Measurements from ENCODE around the gene HOATZ. TPM values are rescaled to one million over a fixed set of nuclear protein-coding genes. Genes with fewer than 3 reads are reported as not detected.

The HOATZ gene
- polyA plus RNA-seq, 2 donors: not detected

DNA sequence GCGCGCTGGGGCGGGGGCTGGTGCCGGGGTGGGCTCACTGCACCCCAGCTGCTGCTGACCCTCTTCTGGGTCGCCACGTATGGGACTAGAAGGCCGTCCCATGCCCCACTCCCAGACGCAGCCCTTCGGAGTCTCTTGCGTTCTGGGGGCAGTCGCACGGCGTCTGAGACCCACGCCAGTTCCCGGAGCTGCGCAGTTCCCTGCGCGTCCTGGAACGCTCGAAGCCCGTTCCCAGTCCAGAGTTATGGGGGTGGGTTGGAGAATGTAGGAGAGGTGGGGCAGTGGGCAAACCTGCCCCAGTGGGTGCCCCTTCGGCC lies 26.3 kb downstream of the HOATZ start:
- WGBS, 2 donors: 0 to 2% methylated on average over 21 to 22 of the region's 22 CpGs
- H3K27me3 ChIP-seq (ENCODE audit: control insufficient read depth in 1 of 2, insufficient read depth in 2 of 2, low read length in 2 of 2): peaks cover 0 to 5% of the 10 kb centered on the region in 2 donors
- no peaks in the 10 kb centered on the region for H3K36me3 ChIP-seq (ENCODE audit: control insufficient read depth in 2 of 2, insufficient read depth in 2 of 2, low read length in 1 of 2)
- peak overlapping the region; percentile 51 for H3K4me3 ChIP-seq (ENCODE audit: low read depth in 1 of 2, low read length in 2 of 2)
- peaks cover 0 to 10% of the 10 kb centered on the region in 2 donors for H3K4me1 ChIP-seq (ENCODE audit: control insufficient read depth in 2 of 2, insufficient read depth in 2 of 2, low read length in 1 of 2)
- no peaks in the 10 kb centered on the region for H3K9me3 ChIP-seq (ENCODE audit: control insufficient read depth in 2 of 2, insufficient read depth in 1 of 2, low read depth in 1 of 2, low read length in 1 of 2)
- peak overlapping the region; percentile 28 to 34 for H3K27ac ChIP-seq (ENCODE audit: low read depth in 2 of 2, low read length in 1 of 2)

DNA sequence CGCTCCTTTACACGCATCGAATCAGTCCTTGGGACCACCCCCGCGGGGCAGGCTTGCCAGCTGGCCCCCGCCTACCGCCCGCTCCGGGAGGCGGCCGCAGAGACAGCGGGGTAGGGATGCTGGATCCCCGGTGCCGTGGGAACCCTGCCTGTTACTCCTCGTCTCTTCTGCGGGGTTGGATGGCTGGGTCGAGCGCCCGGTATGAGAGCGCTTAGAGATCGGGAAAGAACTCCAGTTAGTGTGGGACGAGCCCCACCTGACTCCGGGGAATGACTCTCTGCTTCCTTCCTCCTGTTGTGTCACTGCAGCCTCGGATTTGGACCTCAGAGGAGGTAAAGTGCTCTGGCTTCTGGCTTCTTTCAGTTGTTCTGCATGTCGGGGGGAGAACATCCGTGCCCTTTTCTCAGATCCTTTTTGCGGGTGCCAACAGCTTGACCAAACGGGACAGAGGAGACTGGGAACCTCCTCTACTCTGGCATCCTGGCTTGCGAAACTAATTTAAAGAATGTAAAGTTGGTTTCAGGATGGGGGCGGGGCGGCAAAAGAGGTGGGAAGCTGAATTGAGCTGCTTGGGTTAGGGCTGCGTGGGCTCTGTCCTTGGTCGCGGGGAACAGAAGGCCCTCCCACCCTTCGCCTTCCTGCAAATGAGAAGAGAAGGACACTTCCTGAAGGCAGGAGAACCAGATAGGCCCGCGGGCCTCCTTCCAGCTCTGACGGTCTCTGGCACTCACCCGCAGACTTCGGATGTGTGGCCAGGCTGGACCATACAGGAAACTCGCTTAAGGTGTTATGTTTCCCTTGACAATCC lies 26.9 kb downstream of the HOATZ start:
- peaks cover 0 to 5% of the 10 kb centered on the region in 2 donors for H3K27me3 ChIP-seq (ENCODE audit: control insufficient read depth in 1 of 2, insufficient read depth in 2 of 2, low read length in 2 of 2)
- H3K4me1 ChIP-seq (ENCODE audit: control insufficient read depth in 2 of 2, insufficient read depth in 2 of 2, low read length in 1 of 2): peaks cover 0 to 10% of the 10 kb centered on the region in 2 donors
- peak overlapping the region; percentile 51 for H3K4me3 ChIP-seq (ENCODE audit: low read depth in 1 of 2, low read length in 2 of 2)
- no peaks in the 10 kb centered on the region for H3K36me3 ChIP-seq (ENCODE audit: control insufficient read depth in 2 of 2, insufficient read depth in 2 of 2, low read length in 1 of 2)
- H3K27ac ChIP-seq (ENCODE audit: low read depth in 2 of 2, low read length in 1 of 2): peak overlapping the region; percentile 28 to 34
- no peaks in the 10 kb centered on the region for H3K9me3 ChIP-seq (ENCODE audit: control insufficient read depth in 2 of 2, insufficient read depth in 1 of 2, low read depth in 1 of 2, low read length in 1 of 2)
- WGBS, 2 donors: 11 to 14% methylated on average over 41 of the region's 41 CpGs

DNA sequence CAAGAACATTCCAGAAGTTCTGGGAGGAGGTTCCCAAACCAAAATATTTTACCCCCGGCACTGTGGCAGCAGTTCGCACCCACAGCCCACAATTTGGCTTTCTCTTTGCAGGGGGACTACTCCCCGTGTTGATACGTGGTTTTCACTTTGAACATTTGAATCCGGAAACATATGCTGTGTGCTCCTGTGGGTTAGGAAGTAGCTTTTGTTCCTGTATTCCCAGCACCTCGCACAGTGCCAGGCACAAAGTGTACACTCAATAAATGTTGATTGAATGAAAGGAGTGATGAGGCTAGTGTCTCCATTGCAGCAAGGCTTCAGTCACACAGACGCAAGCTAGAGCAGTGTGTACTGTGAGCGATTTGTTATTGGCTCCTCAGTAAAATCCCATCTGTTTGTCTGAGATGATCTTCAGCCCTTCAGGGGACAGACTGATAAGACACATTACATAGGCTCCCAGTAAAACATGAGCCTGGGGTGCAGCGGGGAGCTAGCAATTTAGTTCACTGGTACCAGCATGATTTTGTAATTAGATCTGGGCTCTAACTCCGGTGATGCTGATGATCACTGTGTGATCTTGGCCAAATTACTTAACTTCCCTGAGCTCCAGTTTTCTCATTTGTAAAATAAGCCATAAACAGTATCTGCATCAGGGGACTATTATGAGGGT lies 28.2 kb downstream of the HOATZ start:
- no peaks in the 10 kb centered on the region for H3K9me3 ChIP-seq (ENCODE audit: control insufficient read depth in 2 of 2, insufficient read depth in 1 of 2, low read depth in 1 of 2, low read length in 1 of 2)
- no peak overlapping the region for H3K4me3 ChIP-seq (ENCODE audit: low read depth in 1 of 2, low read length in 2 of 2)
- H3K27ac ChIP-seq (ENCODE audit: low read depth in 2 of 2, low read length in 1 of 2): no peak overlapping the region
- peaks cover 0 to 5% of the 10 kb centered on the region in 2 donors for H3K27me3 ChIP-seq (ENCODE audit: control insufficient read depth in 1 of 2, insufficient read depth in 2 of 2, low read length in 2 of 2)
- no peaks in the 10 kb centered on the region for H3K36me3 ChIP-seq (ENCODE audit: control insufficient read depth in 2 of 2, insufficient read depth in 2 of 2, low read length in 1 of 2)
- H3K4me1 ChIP-seq (ENCODE audit: control insufficient read depth in 2 of 2, insufficient read depth in 2 of 2, low read length in 1 of 2): peaks cover 0 to 10% of the 10 kb centered on the region in 2 donors
- 71 to 78% methylated on average over 10 of the region's 10 CpGs for WGBS, 2 donors

DNA sequence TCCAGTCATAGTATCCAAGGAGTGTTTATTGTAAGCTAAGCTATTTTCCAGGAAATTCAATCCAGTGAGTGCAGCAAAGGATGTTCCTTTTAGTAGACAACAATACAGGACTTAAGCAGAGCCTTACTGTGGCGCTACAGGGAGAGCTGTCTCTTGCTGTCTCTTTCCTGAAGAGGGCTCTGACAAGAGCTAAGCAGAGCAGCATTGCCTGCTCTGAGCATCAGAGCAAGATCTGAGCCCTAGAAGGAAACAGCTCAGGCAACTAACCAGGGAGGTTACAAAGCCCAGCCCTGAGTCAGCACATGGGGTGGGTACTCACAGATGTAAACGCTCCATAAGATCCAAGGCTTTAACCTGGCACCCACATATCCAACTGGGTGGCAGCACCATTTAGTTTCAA lies 33.9 kb downstream of the HOATZ start:
- Histone ChIP-seq H3K4me1 (ENCODE audit: control insufficient read depth in 2 of 2, insufficient read depth in 2 of 2, low read length in 1 of 2) (no peaks in the 10 kb centered on the region), H3K9me3 (ENCODE audit: control insufficient read depth in 2 of 2, insufficient read depth in 1 of 2, low read depth in 1 of 2, low read length in 1 of 2) (no peaks in the 10 kb centered on the region), H3K36me3 (ENCODE audit: control insufficient read depth in 2 of 2, insufficient read depth in 2 of 2, low read length in 1 of 2) (no peaks in the 10 kb centered on the region), H3K4me3 (ENCODE audit: low read depth in 1 of 2, low read length in 2 of 2) (no peak overlapping the region), H3K27ac (ENCODE audit: low read depth in 2 of 2, low read length in 1 of 2) (no peak overlapping the region), H3K27me3 (ENCODE audit: control insufficient read depth in 1 of 2, insufficient read depth in 2 of 2, low read length in 2 of 2) (no peaks in the 10 kb centered on the region)
- 67 to 72% methylated on average over 2 of the region's 2 CpGs for WGBS, 2 donors

DNA sequence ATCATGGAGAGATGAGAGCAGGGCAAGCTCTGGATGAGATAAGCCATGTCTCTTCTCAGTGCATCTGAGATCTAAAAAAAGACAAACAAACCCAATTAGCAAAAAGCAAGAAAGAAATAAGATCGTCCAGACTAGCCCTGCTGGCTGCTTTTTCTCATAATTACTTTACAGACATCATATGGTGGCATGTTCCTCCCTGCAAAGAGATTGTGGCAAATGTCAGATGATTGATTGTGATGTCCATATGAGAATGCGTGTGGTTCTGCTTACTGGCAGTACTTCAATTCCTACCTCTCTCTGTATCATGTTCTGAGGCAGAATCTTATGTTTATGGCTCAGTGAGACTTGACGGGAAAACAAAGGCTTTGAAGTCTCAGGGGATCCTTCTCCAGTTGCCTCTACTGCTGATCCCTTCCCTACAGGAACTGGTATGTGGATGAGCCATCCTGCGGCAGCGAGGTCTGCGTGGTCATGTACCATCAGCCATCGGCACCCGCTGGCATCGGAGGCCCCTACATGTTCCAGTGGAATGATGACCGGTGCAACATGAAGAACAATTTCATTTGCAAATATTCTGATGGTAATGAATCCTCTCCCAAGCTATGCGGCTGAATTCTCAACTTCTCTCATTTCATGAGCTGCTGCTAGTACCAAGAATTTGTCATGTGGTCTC lies 34.8 kb downstream of the HOATZ start:
- Histone ChIP-seq H3K4me1 (ENCODE audit: control insufficient read depth in 2 of 2, insufficient read depth in 2 of 2, low read length in 1 of 2) (no peaks in the 10 kb centered on the region), H3K4me3 (ENCODE audit: low read depth in 1 of 2, low read length in 2 of 2) (no peak overlapping the region), H3K27me3 (ENCODE audit: control insufficient read depth in 1 of 2, insufficient read depth in 2 of 2, low read length in 2 of 2) (no peaks in the 10 kb centered on the region), H3K27ac (ENCODE audit: low read depth in 2 of 2, low read length in 1 of 2) (no peak overlapping the region), H3K36me3 (ENCODE audit: control insufficient read depth in 2 of 2, insufficient read depth in 2 of 2, low read length in 1 of 2) (no peaks in the 10 kb centered on the region), H3K9me3 (ENCODE audit: control insufficient read depth in 2 of 2, insufficient read depth in 1 of 2, low read depth in 1 of 2, low read length in 1 of 2) (no peaks in the 10 kb centered on the region)
- WGBS, 2 donors: 78 to 82% methylated on average over 11 of the region's 11 CpGs

DNA sequence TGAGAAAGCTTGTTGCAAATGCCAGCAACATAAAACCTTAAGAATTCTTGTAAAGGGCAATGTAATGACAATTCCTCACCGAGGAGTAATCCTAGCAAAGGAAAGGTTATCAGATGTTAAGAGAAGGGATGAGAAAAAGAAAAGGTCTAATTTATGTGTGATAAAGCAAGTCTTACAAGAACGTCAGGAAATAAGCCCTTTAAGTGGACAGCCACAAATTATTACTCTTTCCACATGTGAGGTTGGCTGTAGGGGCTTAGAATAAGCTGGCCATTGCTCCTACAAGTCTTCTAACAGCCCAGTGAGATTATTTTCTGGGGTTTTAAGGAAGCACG lies 35.3 kb downstream of the HOATZ start:
- 73 to 77% methylated on average over 3 of the region's 3 CpGs for WGBS, 2 donors
- no peaks in the 10 kb centered on the region for H3K9me3 ChIP-seq (ENCODE audit: control insufficient read depth in 2 of 2, insufficient read depth in 1 of 2, low read depth in 1 of 2, low read length in 1 of 2)

DNA sequence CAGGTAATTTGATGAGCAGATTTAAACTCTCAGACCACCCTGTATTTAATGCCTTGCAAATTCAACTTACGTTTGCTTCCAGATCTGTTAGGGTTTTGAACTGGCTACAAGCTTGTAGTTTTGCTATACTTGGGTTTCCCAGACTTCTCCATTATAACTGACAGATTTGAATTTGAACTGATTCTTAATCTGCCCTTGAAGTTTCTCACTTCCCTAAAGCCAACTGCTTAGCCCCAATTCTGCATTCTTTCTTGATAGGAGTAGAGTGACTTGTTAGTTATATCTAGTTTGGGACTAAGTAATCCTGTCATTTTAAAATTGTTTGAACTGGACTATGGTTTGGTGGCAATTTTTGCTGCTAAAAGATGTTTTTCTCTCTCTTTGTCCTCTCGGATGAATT lies 35.7 kb downstream of the HOATZ start:
- no peaks in the 10 kb centered on the region for H3K4me1 ChIP-seq (ENCODE audit: control insufficient read depth in 2 of 2, insufficient read depth in 2 of 2, low read length in 1 of 2)
- no peak overlapping the region for H3K27ac ChIP-seq (ENCODE audit: low read depth in 2 of 2, low read length in 1 of 2)
- H3K4me3 ChIP-seq (ENCODE audit: low read depth in 1 of 2, low read length in 2 of 2): no peak overlapping the region
- no peaks in the 10 kb centered on the region for H3K9me3 ChIP-seq (ENCODE audit: control insufficient read depth in 2 of 2, insufficient read depth in 1 of 2, low read depth in 1 of 2, low read length in 1 of 2)
- H3K27me3 ChIP-seq (ENCODE audit: control insufficient read depth in 1 of 2, insufficient read depth in 2 of 2, low read length in 2 of 2): no peaks in the 10 kb centered on the region
- H3K36me3 ChIP-seq (ENCODE audit: control insufficient read depth in 2 of 2, insufficient read depth in 2 of 2, low read length in 1 of 2): no peaks in the 10 kb centered on the region
- 86 to 91% methylated on average over 2 of the region's 2 CpGs for WGBS, 2 donors

More for the DNA sequence above, 35.3 kb downstream of the HOATZ start:
- Histone ChIP-seq H3K36me3 (ENCODE audit: control insufficient read depth in 2 of 2, insufficient read depth in 2 of 2, low read length in 1 of 2) (no peaks in the 10 kb centered on the region), H3K4me1 (ENCODE audit: control insufficient read depth in 2 of 2, insufficient read depth in 2 of 2, low read length in 1 of 2) (no peaks in the 10 kb centered on the region), H3K4me3 (ENCODE audit: low read depth in 1 of 2, low read length in 2 of 2) (no peak overlapping the region), H3K27me3 (ENCODE audit: control insufficient read depth in 1 of 2, insufficient read depth in 2 of 2, low read length in 2 of 2) (no peaks in the 10 kb centered on the region), H3K27ac (ENCODE audit: low read depth in 2 of 2, low read length in 1 of 2) (no peak overlapping the region)

DNA sequence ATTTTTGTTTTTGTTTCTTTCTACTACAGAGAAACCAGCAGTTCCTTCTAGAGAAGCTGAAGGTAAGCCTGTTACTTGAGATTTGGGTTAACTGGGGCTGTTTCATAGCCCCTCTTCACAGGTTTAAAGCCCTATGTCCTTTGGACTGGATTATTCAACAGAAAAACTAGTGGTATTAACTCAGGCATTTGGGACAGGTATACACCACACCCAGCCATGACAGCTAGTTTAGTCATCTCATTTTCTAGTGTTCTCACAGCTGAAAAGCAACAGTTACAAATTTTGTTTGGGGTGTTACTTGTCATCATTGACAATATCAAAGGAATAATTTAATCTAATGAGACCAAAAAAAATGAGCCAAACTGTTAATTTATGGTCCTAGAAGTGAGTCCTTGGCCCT lies 40.0 kb downstream of the HOATZ start:
- H3K4me1 ChIP-seq (ENCODE audit: control insufficient read depth in 2 of 2, insufficient read depth in 2 of 2, low read length in 1 of 2): no peaks in the 10 kb centered on the region

DNA sequence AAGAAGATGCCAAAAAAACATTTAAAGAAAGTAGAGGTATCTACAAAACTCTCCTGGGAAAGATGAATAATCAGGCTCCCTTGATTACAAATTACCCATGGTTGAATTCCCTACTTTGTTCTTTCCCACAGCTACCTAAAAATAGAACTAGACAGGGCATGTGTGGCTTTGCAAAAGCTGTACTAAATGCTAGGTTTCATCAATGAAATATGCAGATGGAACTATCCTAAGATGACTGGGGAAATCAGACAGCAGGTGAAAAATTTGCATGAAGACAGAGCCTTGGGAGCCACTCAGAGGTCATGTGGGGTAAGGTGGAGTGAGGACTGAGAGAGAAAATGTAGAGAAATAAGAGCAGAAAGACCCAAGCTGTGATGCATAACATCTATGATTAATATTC lies 40.7 kb downstream of the HOATZ start:
- H3K27ac ChIP-seq (ENCODE audit: low read depth in 2 of 2, low read length in 1 of 2): no peak overlapping the region
- H3K36me3 ChIP-seq (ENCODE audit: control insufficient read depth in 2 of 2, insufficient read depth in 2 of 2, low read length in 1 of 2): no peaks in the 10 kb centered on the region
- H3K27me3 ChIP-seq (ENCODE audit: control insufficient read depth in 1 of 2, insufficient read depth in 2 of 2, low read length in 2 of 2): no peaks in the 10 kb centered on the region
- H3K4me1 ChIP-seq (ENCODE audit: control insufficient read depth in 2 of 2, insufficient read depth in 2 of 2, low read length in 1 of 2): no peaks in the 10 kb centered on the region
- H3K9me3 ChIP-seq (ENCODE audit: control insufficient read depth in 2 of 2, insufficient read depth in 1 of 2, low read depth in 1 of 2, low read length in 1 of 2): peaks cover 0 to 2% of the 10 kb centered on the region in 2 donors
- H3K4me3 ChIP-seq (ENCODE audit: low read depth in 1 of 2, low read length in 2 of 2): no peak overlapping the region

More for the DNA sequence above, 40.0 kb downstream of the HOATZ start:
- no peaks in the 10 kb centered on the region for H3K36me3 ChIP-seq (ENCODE audit: control insufficient read depth in 2 of 2, insufficient read depth in 2 of 2, low read length in 1 of 2)
- no peak overlapping the region for H3K27ac ChIP-seq (ENCODE audit: low read depth in 2 of 2, low read length in 1 of 2)
- no peaks in the 10 kb centered on the region for H3K27me3 ChIP-seq (ENCODE audit: control insufficient read depth in 1 of 2, insufficient read depth in 2 of 2, low read length in 2 of 2)
- H3K4me3 ChIP-seq (ENCODE audit: low read depth in 1 of 2, low read length in 2 of 2): no peak overlapping the region
- H3K9me3 ChIP-seq (ENCODE audit: control insufficient read depth in 2 of 2, insufficient read depth in 1 of 2, low read depth in 1 of 2, low read length in 1 of 2): peaks cover 0 to 2% of the 10 kb centered on the region in 2 donors
